HG03520 (cell line): ENCODE data around the gene IQCN.
"Not testable (repeated sequence)": the region's sequence is repeated elsewhere in the genome, so short reads cannot be mapped to it uniquely, and the experiment has no call there.

Experiments used
- ATAC-seq: cut with Tn5 transposase; IDR thresholded peaks from one replicate; pipeline ENCODE4 v1.9.1; 2021; ENCODE audit warnings: mild to moderate bottlenecking, moderate library complexity; ENCODE audit not compliant: unreplicated experiment

The IQCN gene

GRCh38 chr19:18218600-18218999 is 55.7 kb downstream of the IQCN start:
- ATAC-seq, result no peak

GRCh38 chr19:18218159-18218558 is 56.1 kb downstream of the IQCN start:
- no peak for ATAC-seq

- ATAC-seq, result no peak
Observed at GRCh38 chr19:18216789-18217188, 57.5 kb downstream of the IQCN start.

DNA sequence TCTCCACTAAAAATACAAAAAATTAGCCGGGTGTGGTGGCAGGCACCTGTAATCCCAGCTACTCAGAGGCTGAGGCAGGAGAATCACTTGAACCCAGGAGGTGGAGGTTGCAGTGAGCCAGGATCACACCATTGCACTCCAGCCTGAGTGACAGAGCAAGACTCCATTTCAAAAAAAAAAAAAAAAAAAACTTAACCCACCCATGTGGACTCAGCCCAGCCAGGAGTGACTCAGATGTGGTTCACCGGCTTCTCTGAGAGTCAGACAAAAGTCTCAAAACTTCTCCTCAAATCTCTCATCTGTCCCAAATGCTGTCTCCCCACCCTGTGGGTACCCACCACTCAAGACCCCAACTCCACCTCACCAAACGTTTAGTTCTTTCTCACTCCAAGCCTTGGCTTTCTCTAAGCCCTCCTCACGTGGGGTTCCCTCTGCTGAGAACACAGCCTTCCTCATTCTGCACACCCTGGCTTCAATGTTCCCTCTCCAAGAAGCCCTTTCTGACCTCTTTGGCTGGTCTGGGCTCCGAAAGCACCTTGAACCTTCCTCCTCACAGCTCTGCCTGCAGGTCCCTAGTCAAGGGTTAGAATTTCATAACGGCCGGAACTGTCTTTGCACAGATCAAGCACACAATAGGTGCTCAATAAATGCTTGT is 59.3 kb downstream of the IQCN start:
- ATAC-seq, result no peak

DNA sequence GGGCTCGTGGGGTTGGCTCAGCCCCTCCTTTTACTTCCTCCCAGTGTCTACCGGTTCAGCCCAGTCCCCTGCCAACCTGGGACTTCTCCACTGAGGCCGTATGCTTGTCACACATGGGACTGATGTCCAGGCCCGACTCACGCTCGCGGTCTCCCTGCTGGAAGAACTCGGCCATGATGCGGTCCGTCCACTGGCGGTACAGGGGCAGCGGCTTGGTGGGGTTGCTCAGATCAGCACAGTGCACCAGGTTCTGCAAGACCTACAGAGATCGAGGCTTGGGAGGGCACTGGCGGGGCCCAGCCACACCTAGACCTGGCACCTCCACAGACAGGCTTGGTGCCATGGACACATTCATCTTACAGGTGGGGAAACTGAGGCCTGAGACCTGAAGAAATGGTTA is 62.6 kb downstream of the IQCN start:
- no peak for ATAC-seq

DNA sequence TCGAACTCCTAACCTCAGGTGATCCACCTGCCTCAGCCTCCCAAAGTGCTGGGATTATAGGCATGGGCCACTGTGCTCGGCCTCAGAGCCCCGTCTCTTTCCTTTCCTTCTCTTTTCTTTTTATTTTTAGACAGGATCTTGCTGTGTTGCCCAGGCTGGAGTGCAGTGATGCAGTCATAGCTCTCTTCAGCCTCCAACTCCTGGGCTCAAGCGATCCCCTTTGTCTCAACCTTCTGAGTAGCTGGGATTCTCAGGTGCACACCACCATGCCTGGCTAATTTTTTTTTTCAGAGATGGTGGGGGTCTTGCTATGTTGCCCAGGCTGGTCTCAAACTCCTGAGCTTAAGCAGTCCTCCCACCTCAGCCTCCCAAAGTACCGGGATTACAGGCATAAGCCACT is 64.3 kb downstream of the IQCN start:
- ATAC-seq, result not testable (repeated sequence)

GRCh38 chr19:18208098-18208951 is 65.9 kb downstream of the IQCN start:
- ATAC-seq, result no peak
